C4-2B (cell line): Measurements from ENCODE around the gene TCN1.
"Not testable (repeated sequence)": the region's sequence is repeated elsewhere in the genome, so short reads cannot be mapped to it uniquely, and the experiment has no call there.

Experiments
- H3K27ac ChIP-seq: fragments of 450-650 bp; 2 replicates; pipeline ENCODE4 v1.5.1; 2017
- CTCF ChIP-seq: fragments of 450-650 bp; conservative IDR thresholded peaks from 2 replicates; pipeline ENCODE4 v1.5.1; 2017; ENCODE audit warnings: mild to moderate bottlenecking
- ZFX ChIP-seq: fragments of 450-650 bp; IDR thresholded peaks from 2 replicates; pipeline ENCODE4 v1.6.1; 2017

The TCN1 gene

GRCh38 chr11:59857439-59858434 is 8.6 kb downstream of the TCN1 start:
- TF ChIP-seq ZFX (no peak), CTCF (no peak)
- no peak overlapping the region for H3K27ac ChIP-seq

- no peak for TF ChIP-seq ZFX
- no peak for TF ChIP-seq CTCF
- H3K27ac ChIP-seq, result no peak overlapping the region
These were observed 11.4 kb downstream of the TCN1 start for GRCh38 chr11:59854871-59855270.

GRCh38 chr11:59851416-59851815 is 14.9 kb downstream of the TCN1 start:
- not testable (repeated sequence) for H3K27ac ChIP-seq

- not testable (repeated sequence) for H3K27ac ChIP-seq
These were observed 16.7 kb downstream of the TCN1 start for GRCh38 chr11:59849551-59849950.

GRCh38 chr11:59849129-59849528 is 17.2 kb downstream of the TCN1 start:
- TF ChIP-seq ZFX (no peak), CTCF (no peak)
- no peak overlapping the region for H3K27ac ChIP-seq

GRCh38 chr11:59848439-59848838 is 17.8 kb downstream of the TCN1 start:
- H3K27ac ChIP-seq, result not testable (repeated sequence)

- TF ChIP-seq CTCF, result no peak
- TF ChIP-seq ZFX, result no peak
These were observed 18.7 kb downstream of the TCN1 start for GRCh38 chr11:59847626-59848025.

GRCh38 chr11:59846556-59846955 is 19.7 kb downstream of the TCN1 start:
- no peak overlapping the region for H3K27ac ChIP-seq
- TF ChIP-seq ZFX, result no peak
- TF ChIP-seq CTCF, result no peak

More at GRCh38 chr11:59847626-59848025, 18.7 kb downstream of the TCN1 start:
- no peak overlapping the region for H3K27ac ChIP-seq

GRCh38 chr11:59845399-59845798 is 20.9 kb downstream of the TCN1 start, which contains the start of gene CBLIF:
TSS of gene CBLIF (minus strand) at chr11:59845499. CDS start at chr11:59845453, 46 bp downstream.
- no peak within 1 kb of the TSS for H3K27ac ChIP-seq
- TF ChIP-seq CTCF (no peak), ZFX (no peak)
